HEK293 (cell line): ENCODE results near the gene SETD2.
A peak's percentile ranks its signal among the peaks of the same experiment; 100 is the strongest.

Source experiments
- CTCF ChIA-PET: fragments of 350-600 bp; formaldehyde crosslinking; extraction: SDS; loops from one replicate; lab custom pipeline; 2021; ENCODE audit warnings: antibody characterized with exemption; lab: Yijun Ruan, JAX
- POLR2A ChIA-PET: fragments of 300-600 bp; formaldehyde crosslinking; extraction: SDS; loops from one replicate; lab custom pipeline; 2020; ENCODE audit warnings: antibody characterized with exemption, inconsistent platforms; lab: Yijun Ruan, JAX
- H3K27ac ChIP-seq: fragments of 200-500 bp; sonication (Bioruptor generic); 2 replicates; pipeline ENCODE4 v1.5.1; 2014; ENCODE audit warnings: low read depth, low read length, control low read depth, inconsistent platforms; ENCODE audit errors: extremely low read depth
- H3K36me3 ChIP-seq, 2 experiments: fragments of 200-500 bp in 1 of 2; sonication (Bioruptor generic) in 1 of 2; 1 replicate in 1 of 2; 2 replicates in 1 of 2; pipeline ENCODE4 v1.5.1; 2014 to 2017; ENCODE audit warnings: inconsistent platforms in 2 of 2, low read length in 2 of 2; ENCODE audit not compliant: control insufficient read depth in 2 of 2, insufficient read depth in 1 of 2
- H3K4me1 ChIP-seq: fragments of 200-500 bp; sonication (Bioruptor generic); 2 replicates; pipeline ENCODE4 v1.5.1; 2014; ENCODE audit warnings: mild to moderate bottlenecking, low read length, inconsistent platforms; ENCODE audit not compliant: control insufficient read depth, insufficient read depth
- H3K4me3 ChIP-seq: 2 replicates; pipeline ENCODE4 v1.5.1; 2011; ENCODE audit warnings: low read depth, mild to moderate bottlenecking, control low read depth, low read length, moderate library complexity
- H3K9me3 ChIP-seq: fragments of 200-500 bp; sonication (Bioruptor generic); 2 replicates; pipeline ENCODE4 v1.5.1; 2014; ENCODE audit warnings: low read depth, low read length, inconsistent platforms; ENCODE audit not compliant: control insufficient read depth, insufficient read depth
- KLF1 ChIP-seq: fragments of 450-650 bp; formaldehyde crosslinking; IDR thresholded peaks from 2 replicates; pipeline ENCODE4 v1.5.1; 2016; ENCODE audit warnings: missing biosample characterization, missing genetic modification characterization
- SCRT2 ChIP-seq: fragments of 450-650 bp; formaldehyde crosslinking; IDR thresholded peaks from 2 replicates; pipeline ENCODE4 v1.5.1; 2016; ENCODE audit warnings: missing biosample characterization, missing genetic modification characterization
- ZBTB8A ChIP-seq: fragments of 450-650 bp; formaldehyde crosslinking; IDR thresholded peaks from 2 replicates; pipeline ENCODE4 v1.5.1; 2016; ENCODE audit warnings: missing biosample characterization, missing genetic modification characterization
- ZFP69B ChIP-seq: fragments of 450-650 bp; formaldehyde crosslinking; IDR thresholded peaks from 2 replicates; pipeline ENCODE4 v1.5.1; 2016; ENCODE audit warnings: missing biosample characterization, missing genetic modification characterization
- ZNF473 ChIP-seq: fragments of 450-650 bp; formaldehyde crosslinking; IDR thresholded peaks from 2 replicates; pipeline ENCODE4 v1.5.1; 2017; ENCODE audit warnings: missing biosample characterization, missing genetic modification characterization
- ZNF510 ChIP-seq: fragments of 450-650 bp; formaldehyde crosslinking; IDR thresholded peaks from 2 replicates; pipeline ENCODE4 v1.5.1; 2018; ENCODE audit warnings: mild to moderate bottlenecking, missing genetic modification characterization, missing biosample characterization; ENCODE audit not compliant: insufficient replicate concordance
- ZNF701 ChIP-seq: fragments of 450-650 bp; formaldehyde crosslinking; IDR thresholded peaks from 2 replicates; pipeline ENCODE4 v1.5.1; 2016; ENCODE audit warnings: missing biosample characterization, missing genetic modification characterization
- ZNF776 ChIP-seq: fragments of 450-650 bp; formaldehyde crosslinking; IDR thresholded peaks from 2 replicates; pipeline ENCODE4 v1.5.0; 2017; ENCODE audit warnings: missing biosample characterization, missing genetic modification characterization, borderline replicate concordance
- ZNF792 ChIP-seq: fragments of 450-650 bp; formaldehyde crosslinking; IDR thresholded peaks from 2 replicates; pipeline ENCODE4 v1.5.1; 2016; ENCODE audit warnings: missing biosample characterization, missing genetic modification characterization
- ZSCAN30 ChIP-seq: fragments of 450-650 bp; IDR thresholded peaks from 2 replicates; pipeline ENCODE4 v1.5.1; 2018; ENCODE audit warnings: missing biosample characterization, mild to moderate bottlenecking, missing genetic modification characterization, moderate library complexity
- TF ChIP-seq, protein P1 (sequence below): fragments of 450-650 bp; formaldehyde crosslinking; IDR thresholded peaks from 2 replicates; pipeline ENCODE4 v1.5.1; 2016; ENCODE audit warnings: missing biosample characterization, missing genetic modification characterization, borderline replicate concordance
- TF ChIP-seq, protein P2 (sequence below): IDR thresholded peaks from 2 replicates; pipeline ENCODE4 v1.6.1; 2011; ENCODE audit warnings: mild to moderate bottlenecking, low read depth, low read length, borderline replicate concordance
- TF ChIP-seq, protein P3 (sequence below): fragments of 450-650 bp; formaldehyde crosslinking; IDR thresholded peaks from 2 replicates; pipeline ENCODE4 v1.5.1; 2016; ENCODE audit warnings: missing biosample characterization, missing genetic modification characterization

The SETD2 gene

DNA sequence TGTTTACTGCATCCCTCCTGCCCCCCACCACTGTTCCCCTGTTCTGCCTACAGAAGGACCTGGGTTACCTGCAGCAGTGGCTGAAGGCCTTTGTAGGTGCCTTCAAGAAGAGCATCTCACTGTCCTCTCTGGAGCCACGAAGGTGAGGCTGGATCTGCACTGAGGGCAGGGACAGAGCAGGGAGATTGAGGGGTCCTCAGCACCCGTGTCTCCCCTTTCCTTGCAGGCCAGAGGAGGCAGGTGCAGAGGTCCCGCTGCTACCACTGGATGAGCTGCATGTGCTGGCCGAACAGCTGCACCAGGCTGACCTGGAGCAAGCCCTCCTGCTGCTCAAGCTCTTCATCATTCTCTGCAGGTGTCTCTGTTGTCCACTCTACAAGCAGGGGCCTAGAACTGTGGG is 175.3 kb downstream of the SETD2 start:
- CTCF ChIA-PET, result no interaction called here
- Histone ChIP-seq H3K4me3 (no peak overlapping the region), H3K4me1 (no peaks in the 10 kb centered on the region), H3K27ac (no peak overlapping the region), H3K9me3 (no peaks in the 10 kb centered on the region), H3K36me3 (peaks cover 0 to 24% of the 10 kb centered on the region in 2 experiments; a peak in 1 of 3 replicates)
- TF ChIP-seq ZBTB8A (tag by site-specific recombination) (no peak), ZFP69B (tag by site-specific recombination) (no peak), ZNF776 (no peak), ZNF510 (tag by site-specific recombination) (no peak), ZNF792 (no peak), ZNF473 (tag by site-specific recombination) (no peak), ZNF701 (no peak)
- TF ChIP-seq, protein P1, sequence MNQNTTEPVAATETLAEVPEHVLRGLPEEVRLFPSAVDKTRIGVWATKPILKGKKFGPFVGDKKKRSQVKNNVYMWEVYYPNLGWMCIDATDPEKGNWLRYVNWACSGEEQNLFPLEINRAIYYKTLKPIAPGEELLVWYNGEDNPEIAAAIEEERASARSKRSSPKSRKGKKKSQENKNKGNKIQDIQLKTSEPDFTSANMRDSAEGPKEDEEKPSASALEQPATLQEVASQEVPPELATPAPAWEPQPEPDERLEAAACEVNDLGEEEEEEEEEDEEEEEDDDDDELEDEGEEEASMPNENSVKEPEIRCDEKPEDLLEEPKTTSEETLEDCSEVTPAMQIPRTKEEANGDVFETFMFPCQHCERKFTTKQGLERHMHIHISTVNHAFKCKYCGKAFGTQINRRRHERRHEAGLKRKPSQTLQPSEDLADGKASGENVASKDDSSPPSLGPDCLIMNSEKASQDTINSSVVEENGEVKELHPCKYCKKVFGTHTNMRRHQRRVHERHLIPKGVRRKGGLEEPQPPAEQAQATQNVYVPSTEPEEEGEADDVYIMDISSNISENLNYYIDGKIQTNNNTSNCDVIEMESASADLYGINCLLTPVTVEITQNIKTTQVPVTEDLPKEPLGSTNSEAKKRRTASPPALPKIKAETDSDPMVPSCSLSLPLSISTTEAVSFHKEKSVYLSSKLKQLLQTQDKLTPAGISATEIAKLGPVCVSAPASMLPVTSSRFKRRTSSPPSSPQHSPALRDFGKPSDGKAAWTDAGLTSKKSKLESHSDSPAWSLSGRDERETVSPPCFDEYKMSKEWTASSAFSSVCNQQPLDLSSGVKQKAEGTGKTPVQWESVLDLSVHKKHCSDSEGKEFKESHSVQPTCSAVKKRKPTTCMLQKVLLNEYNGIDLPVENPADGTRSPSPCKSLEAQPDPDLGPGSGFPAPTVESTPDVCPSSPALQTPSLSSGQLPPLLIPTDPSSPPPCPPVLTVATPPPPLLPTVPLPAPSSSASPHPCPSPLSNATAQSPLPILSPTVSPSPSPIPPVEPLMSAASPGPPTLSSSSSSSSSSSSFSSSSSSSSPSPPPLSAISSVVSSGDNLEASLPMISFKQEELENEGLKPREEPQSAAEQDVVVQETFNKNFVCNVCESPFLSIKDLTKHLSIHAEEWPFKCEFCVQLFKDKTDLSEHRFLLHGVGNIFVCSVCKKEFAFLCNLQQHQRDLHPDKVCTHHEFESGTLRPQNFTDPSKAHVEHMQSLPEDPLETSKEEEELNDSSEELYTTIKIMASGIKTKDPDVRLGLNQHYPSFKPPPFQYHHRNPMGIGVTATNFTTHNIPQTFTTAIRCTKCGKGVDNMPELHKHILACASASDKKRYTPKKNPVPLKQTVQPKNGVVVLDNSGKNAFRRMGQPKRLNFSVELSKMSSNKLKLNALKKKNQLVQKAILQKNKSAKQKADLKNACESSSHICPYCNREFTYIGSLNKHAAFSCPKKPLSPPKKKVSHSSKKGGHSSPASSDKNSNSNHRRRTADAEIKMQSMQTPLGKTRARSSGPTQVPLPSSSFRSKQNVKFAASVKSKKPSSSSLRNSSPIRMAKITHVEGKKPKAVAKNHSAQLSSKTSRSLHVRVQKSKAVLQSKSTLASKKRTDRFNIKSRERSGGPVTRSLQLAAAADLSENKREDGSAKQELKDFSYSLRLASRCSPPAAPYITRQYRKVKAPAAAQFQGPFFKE (tag by site-specific recombination), result no peak
- TF ChIP-seq, all 188 proteins: peak for 0
- POLR2A ChIA-PET, result no interaction called here

DNA sequence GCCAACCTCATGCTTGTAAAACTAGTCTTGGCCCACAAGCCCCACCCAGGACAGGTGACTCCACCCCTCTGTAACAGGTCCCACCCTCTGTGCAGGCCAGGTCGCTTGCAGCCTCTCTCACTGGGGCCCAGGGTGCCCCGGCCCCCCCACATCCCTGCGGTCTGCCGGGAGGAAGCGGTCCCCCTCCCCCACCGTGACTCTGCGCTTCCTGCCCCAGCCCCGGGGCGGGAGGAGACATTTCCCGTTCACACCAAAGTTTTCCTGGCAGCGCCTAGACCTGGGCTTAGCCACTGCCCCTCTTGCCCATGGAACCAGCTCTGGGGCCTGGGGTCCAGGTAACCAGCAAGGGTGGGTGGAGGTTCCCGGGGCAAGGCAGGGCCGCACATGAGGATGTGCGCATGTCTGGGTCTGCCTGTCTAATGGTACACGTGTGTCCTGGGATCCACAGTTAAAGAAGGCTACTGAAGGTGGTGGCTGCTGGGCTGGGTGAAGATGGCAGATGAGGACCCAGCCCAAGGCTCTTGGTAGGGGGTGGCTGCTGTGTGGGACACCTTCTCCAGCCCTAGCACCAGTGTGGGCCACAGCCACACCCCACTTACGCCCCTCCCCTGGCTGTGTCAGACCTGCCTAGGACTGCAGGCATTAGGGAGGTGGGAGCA is 176.0 kb downstream of the SETD2 start:
- no peak overlapping the region for H3K27ac ChIP-seq
- no peaks in the 10 kb centered on the region for H3K9me3 ChIP-seq
- no peak overlapping the region for H3K4me3 ChIP-seq
- ChIA-PET POLR2A (no interaction called here), CTCF (interaction anchor here (0.6 to 1.2 kb wide), 2 partner anchors 11 to 92 kb away, joined by 3 to 5 read pairs; no protein-coding TSS in a partner anchor)
- H3K36me3 ChIP-seq, result peaks cover 0 to 24% of the 10 kb centered on the region in 2 experiments; a peak in 1 of 3 replicates
- peak; percentile 52; the same call in 1 of the 2 replicates for TF ChIP-seq SCRT2 (tag by site-specific recombination)
- TF ChIP-seq KLF1, result peak; percentile 51
- TF ChIP-seq ZSCAN30 (tag by site-specific recombination), result no peak
- TF ChIP-seq, protein P2, sequence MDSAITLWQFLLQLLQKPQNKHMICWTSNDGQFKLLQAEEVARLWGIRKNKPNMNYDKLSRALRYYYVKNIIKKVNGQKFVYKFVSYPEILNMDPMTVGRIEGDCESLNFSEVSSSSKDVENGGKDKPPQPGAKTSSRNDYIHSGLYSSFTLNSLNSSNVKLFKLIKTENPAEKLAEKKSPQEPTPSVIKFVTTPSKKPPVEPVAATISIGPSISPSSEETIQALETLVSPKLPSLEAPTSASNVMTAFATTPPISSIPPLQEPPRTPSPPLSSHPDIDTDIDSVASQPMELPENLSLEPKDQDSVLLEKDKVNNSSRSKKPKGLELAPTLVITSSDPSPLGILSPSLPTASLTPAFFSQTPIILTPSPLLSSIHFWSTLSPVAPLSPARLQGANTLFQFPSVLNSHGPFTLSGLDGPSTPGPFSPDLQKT, result no peak
- TF ChIP-seq, protein P3, sequence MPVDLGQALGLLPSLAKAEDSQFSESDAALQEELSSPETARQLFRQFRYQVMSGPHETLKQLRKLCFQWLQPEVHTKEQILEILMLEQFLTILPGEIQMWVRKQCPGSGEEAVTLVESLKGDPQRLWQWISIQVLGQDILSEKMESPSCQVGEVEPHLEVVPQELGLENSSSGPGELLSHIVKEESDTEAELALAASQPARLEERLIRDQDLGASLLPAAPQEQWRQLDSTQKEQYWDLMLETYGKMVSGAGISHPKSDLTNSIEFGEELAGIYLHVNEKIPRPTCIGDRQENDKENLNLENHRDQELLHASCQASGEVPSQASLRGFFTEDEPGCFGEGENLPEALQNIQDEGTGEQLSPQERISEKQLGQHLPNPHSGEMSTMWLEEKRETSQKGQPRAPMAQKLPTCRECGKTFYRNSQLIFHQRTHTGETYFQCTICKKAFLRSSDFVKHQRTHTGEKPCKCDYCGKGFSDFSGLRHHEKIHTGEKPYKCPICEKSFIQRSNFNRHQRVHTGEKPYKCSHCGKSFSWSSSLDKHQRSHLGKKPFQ (tag by site-specific recombination), result 0 out of 2 replicates have a peak, but pooled peaks have one; percentile 17
- H3K4me1 ChIP-seq, result no peaks in the 10 kb centered on the region
